ENCODE data around the gene IL4.
"Not testable (repeated sequence)": the region's sequence is repeated elsewhere in the genome, so short reads cannot be mapped to it uniquely, and the experiment has no call there.

The IL4 gene

GRCh38 chr5:132673939-132674630 is at the start of gene IL4:
TSS of gene IL4 (plus strand) at chr5:132673989. CDS start at chr5:132674051, 62 bp downstream.
- no peak for DNase-seq

DNA sequence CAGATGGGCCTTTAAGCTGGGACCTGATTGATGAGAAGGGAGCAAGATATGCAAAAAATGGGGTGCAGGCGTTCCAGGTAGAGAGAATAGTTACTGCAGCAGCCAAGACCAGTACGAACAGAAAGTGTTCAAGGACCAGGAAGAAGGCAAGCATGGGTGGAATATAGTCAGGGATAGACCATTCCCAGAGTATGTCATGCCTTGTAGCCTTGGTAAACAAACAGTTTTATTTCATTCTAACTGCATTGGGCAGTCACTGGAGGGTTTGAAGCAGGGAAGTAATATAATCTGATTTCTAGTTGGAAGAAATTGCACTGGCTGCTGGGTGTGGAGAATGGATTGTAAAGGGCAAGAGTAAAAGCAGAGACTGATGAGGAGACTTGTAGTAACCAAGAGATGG is 46.3 kb upstream of the IL4 start:
- DNase-seq = no peak

DNA sequence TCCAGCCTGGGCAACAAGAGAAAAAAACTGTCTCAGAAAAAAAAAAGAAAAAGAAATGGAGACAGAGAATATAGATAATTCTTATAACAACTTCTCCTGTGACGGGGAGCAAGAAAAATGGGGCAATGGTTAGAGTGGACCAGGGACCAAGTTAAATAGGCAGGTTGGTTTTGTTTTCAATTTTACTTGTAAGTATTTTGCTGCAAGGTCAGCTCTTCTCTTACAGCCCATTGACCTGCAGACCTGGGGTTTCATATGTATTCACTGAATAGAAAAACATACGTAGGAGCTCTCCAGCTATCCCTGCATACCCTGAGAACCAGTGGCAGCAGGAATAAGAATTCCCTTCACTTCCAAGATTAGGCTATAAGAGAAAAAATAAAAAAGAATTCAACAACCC is 45.0 kb upstream of the IL4 start:
- DNase-seq = no peak

- no peak for DNase-seq
Measured at GRCh38 chr5:132629230-132629944, 44.4 kb upstream of the IL4 start.

DNA sequence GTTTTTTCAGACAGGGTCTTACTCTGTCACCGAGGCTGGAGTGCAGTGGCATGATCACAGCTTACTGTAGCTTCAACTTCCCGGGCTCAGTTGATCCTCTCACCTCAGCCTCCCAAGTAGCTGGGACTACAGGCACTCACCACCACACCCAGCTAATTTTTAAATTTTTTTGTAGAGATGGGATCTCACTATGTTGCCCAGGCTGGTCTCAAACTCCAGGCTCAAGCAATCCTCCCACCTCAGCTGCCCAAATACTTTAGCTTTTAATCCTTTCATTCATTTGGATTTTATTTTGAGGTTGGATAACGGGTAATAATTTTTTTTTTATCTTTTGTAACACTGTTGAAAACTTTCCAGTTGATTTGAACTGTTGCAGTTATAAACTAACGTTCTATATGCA is 40.2 kb upstream of the IL4 start:
- not testable (repeated sequence) for DNase-seq

DNA sequence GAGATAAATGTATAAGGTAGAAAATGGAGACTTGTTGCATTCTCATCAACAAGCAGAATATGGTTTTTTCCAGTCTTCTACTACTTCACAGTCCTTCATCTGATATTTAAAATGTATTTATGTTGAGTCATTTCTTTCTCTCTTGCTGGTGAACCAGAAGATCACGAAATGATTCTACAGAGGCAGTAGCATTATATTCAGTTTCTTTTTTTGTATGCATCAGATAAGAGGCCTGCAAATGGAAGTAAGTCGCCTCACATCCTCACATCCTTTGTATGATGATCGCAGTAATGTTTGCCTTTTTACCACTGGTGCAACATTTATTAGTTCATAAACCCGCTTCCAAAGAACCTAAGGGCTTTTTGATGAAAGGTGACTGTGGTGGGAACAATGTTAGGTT is 37.9 kb upstream of the IL4 start:
- no peak for DNase-seq

- DNase-seq = no peak
Measured at GRCh38 chr5:132637241-132637640, 36.5 kb upstream of the IL4 start.

- no peak for DNase-seq
Measured at GRCh38 chr5:132639706-132640130, 34.1 kb upstream of the IL4 start.

DNA sequence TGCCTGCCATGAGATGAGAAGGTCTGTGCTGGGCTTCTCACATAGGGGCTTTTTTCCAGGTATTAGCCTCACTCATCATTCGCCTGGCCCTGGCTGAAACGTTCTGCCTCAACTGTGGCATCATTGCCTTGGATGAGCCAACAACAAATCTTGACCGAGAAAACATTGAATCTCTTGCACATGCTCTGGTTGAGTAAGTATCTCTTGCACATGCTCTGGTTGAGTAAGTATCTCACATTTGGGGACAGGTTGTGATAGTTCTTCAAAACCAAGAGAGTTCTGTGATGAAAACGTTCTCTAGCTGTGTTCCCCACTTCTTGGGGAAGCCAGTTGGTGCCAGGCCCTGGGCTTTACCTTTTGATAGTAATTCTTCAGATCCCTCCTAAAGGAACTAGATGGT is 33.2 kb upstream of the IL4 start:
- DNase-seq = no peak

DNA sequence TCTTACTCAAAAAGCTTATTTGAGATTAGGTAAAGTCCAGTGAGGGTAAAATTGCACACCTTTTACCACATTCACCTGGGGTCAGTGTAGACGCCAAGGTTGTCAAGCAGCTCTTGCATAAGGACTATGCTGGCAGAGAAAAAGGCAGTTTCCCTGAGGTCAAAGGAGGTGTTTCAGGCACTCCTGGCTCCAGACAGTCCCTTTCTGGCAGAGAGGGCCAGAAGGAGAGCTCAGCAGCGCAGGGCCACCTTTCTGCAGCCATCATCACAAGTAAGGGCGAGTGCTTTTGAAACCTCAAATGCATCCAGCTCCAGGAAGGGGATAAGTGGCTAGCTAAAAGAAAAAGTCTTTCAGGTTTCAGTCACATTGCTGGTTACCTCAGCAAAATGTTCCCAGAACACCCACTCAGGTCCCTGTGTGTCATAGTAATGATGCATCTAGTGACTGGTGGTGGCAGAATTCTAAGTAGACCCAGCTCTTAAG is 32.5 kb upstream of the IL4 start:
- no peak for DNase-seq

- DNase-seq = no peak
Measured at GRCh38 chr5:132641841-132642240, 31.9 kb upstream of the IL4 start.

- DNase-seq = no peak
Measured at GRCh38 chr5:132644177-132644576, 29.6 kb upstream of the IL4 start.

GRCh38 chr5:132646583-132647266 is 27.1 kb upstream of the IL4 start:
- no peak for DNase-seq

DNA sequence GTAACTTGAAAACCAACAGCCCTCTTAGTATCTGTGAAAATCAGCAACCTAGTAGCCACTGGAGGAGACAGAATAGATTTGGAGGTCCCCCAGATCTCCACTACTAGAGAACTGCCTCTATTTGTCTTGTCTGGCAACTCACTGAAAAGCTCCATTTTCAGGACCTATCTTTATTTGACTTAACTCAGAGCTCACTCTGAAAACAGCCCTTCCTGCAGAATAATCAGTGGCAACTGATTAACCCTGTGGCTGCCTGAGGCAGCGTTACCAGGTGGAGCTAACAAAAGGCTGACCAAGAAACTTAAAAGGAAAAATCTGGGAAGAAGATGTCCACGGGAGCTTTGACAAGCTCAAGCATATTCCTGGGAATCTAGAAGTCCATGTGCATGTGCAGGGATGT is 26.3 kb upstream of the IL4 start:
- DNase-seq = no peak

- no peak for DNase-seq
Measured at GRCh38 chr5:132648355-132648754, 25.4 kb upstream of the IL4 start.

- no peak for DNase-seq
Measured at GRCh38 chr5:132651838-132652469, 21.8 kb upstream of the IL4 start.

DNA sequence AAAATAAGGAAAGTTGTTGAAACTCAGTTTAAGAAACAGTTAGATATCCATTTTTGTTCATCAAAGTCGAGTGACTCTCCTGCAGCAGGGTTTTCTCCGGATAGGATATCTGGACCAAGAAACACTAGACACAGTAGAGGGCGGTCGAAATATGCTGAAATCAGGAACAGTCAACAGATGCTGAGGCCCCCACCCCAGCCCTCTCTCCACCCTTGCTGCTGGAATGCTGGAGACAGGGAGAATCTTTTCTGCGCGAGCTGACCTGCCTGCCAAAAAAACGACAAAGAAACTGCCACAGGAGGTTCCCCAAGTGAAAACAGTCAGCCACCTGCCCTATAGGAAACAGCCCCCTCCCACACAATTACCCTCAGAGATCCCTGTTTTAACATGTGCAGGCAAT is 20.1 kb upstream of the IL4 start:
- no peak for DNase-seq

GRCh38 chr5:132655821-132656773 is 17.7 kb upstream of the IL4 start:
- DNase-seq = no peak

DNA sequence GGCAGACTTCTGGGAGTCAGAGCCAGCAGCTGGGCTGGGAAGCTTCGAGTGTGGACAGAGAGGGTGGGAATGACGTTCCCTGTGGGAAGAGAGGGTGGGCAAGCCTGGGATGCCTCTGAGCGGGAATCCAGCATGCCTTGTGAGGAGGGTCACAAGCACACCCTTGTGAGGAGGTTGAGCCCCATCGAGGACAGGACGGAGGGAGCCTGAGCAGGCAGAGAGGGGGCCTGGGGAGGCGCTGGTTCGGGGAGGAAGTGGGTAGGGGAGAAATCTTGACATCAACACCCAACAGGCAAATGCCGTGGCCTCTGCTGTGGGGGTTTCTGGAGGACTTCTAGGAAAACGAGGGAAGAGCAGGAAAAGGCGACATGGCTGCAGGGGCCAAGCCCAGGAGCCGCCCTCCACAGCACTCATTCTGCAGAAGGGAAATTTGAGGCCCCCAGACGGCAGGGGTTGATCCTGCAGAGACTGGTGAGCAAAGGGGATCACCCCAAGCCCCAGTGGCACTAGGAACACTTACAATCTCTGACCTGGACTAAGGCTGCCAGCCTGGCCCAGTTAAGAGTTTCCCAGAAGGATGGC is 16.9 kb upstream of the IL4 start:
- DNase-seq = no peak

GRCh38 chr5:132657676-132658380 is 16.0 kb upstream of the IL4 start, which contains the start of gene IL13:
TSS of gene IL13 (plus strand) at chr5:132658173. CDS start at chr5:132658187, 14 bp downstream.
- DNase-seq = no peak
